Panc1 (cell line): ENCODE results near the gene NR2E3. TPM values are rescaled to one million over a fixed set of nuclear protein-coding genes. Genes with fewer than 3 reads are reported as not detected.

Experiments used
- ATAC-seq: fragments of 200-7000 bp; cut with Tn5 transposase; 2 replicates; pipeline ENCODE4 v1.9.1; 2020; ENCODE audit warnings: mild to moderate bottlenecking, moderate library complexity
- BruUV-seq: library from RNA; stranded (reverse); fragments of 400-500 nt; replicated peaks from 2 replicates; lab custom pipeline; 2021; lab: Mats Ljungman, UMichigan
- CTCF ChIA-PET: fragments of 300-600 bp; sonication (Branson Sonifier 250); formaldehyde crosslinking; loops from one replicate; lab custom pipeline; 2022; ENCODE audit warnings: antibody characterized with exemption; lab: Charles Lee
- POLR2A ChIA-PET: fragments of 300-600 bp; sonication (Branson Sonifier 250); formaldehyde crosslinking; loops from one replicate; lab custom pipeline; 2022; ENCODE audit warnings: antibody characterized with exemption; lab: Charles Lee
- DNase-seq: peaks from one replicate; pipeline ENCODE4 v3.0.0-alpha.2; 2010; ENCODE audit warnings: low read depth, low spot score
- H3K27ac ChIP-seq: 2 replicates; pipeline ENCODE4 v1.5.1; 2011; ENCODE audit warnings: mild to moderate bottlenecking, low read length, inconsistent platforms
- H3K27me3 ChIP-seq: fragments of 200-500 bp; sonication (Bioruptor generic); 2 replicates; pipeline ENCODE4 v1.6.0; 2014; ENCODE audit warnings: low read length, inconsistent platforms; ENCODE audit not compliant: control insufficient read depth, insufficient read depth
- H3K36me3 ChIP-seq: fragments of 200-500 bp; sonication (Bioruptor generic); 2 replicates; pipeline ENCODE4 v1.5.1; 2014; ENCODE audit warnings: inconsistent platforms, mild to moderate bottlenecking, low read length, moderate library complexity; ENCODE audit not compliant: control insufficient read depth, insufficient read depth
- H3K4me1 ChIP-seq: 2 replicates; pipeline ENCODE4 v1.5.1; 2011; ENCODE audit warnings: inconsistent platforms, mild to moderate bottlenecking, low read length, moderate library complexity; ENCODE audit not compliant: control insufficient read depth, insufficient read depth
- H3K4me3 ChIP-seq, 2 experiments: 2 replicates each; pipeline ENCODE4 v1.5.1; 2011 to 2012; ENCODE audit warnings: low read depth in 2 of 2, low read length in 2 of 2, mild to moderate bottlenecking in 2 of 2, inconsistent platforms in 1 of 2, moderate library complexity in 1 of 2
- H3K9me3 ChIP-seq: fragments of 200-500 bp; sonication (Bioruptor generic); 2 replicates; pipeline ENCODE4 v1.5.1; 2014; ENCODE audit warnings: low read depth, mild to moderate bottlenecking, inconsistent platforms, low read length, moderate library complexity; ENCODE audit not compliant: control insufficient read depth, insufficient read depth
- CTCF ChIP-seq: fragments of 450-650 bp; IDR thresholded peaks from 2 replicates; pipeline ENCODE4 v1.5.1; 2017; ENCODE audit warnings: mild to moderate bottlenecking
- POLR2AphosphoS5 ChIP-seq: IDR thresholded peaks from 2 replicates; pipeline ENCODE4 v1.6.1; 2012; ENCODE audit warnings: mild to moderate bottlenecking, low read depth, low read length, moderate library complexity
- REST ChIP-seq, 2 experiments: IDR thresholded peaks; 2 replicates each; pipeline ENCODE4 v1.6.1; 2011 to 2012; ENCODE audit warnings: low read depth in 2 of 2, control low read depth in 1 of 2, low read length in 1 of 2, mild to moderate bottlenecking in 1 of 2, moderate library complexity in 1 of 2; ENCODE audit not compliant: insufficient read depth in 1 of 2
- SIN3A ChIP-seq: IDR thresholded peaks from 2 replicates; pipeline ENCODE4 v1.6.1; 2012; ENCODE audit warnings: low read depth, mild to moderate bottlenecking, low read length, moderate library complexity, borderline replicate concordance; ENCODE audit not compliant: insufficient read depth
- TCF7L2 ChIP-seq: IDR thresholded peaks from 2 replicates; pipeline ENCODE4 v1.6.1; 2011; ENCODE audit warnings: mild to moderate bottlenecking, low read depth, low read length, inconsistent platforms
- in situ Hi-C: cut with HindIII; loops from 2 replicates; pipeline ENCODE4 v1.10.0; 2016; ENCODE audit warnings: low sequenced_read_pairs, low pct_unique_long_range_greater_than_20kb
- intact Hi-C: fragments of 100-400 bp; cut with micrococcal nuclease; formaldehyde crosslinking; loops from one replicate; pipeline ENCODE4 v1.10.0; 2022; ENCODE audit not compliant: unreplicated experiment
- total RNA-seq: library from RNA; stranded (reverse); gene quantifications from one replicate; pipeline ENCODE4 v1.2.1, GENCODE V29; 2021; ENCODE audit not compliant: unreplicated experiment

Gene NR2E3
- total RNA-seq, 1 experiment from 2014 or later = 0.98 TPM

- TF ChIP-seq CTCF (no peak), REST (IDR thresholded peaks at IDR 0.05; ENCODE audit: insufficient read depth in 1 of 2, low read depth in 2 of 2, low read length in 1 of 2) (no peak), POLR2AphosphoS5 (no peak), SIN3A (no peak), TCF7L2 (no peak)
- H3K4me1 ChIP-seq = peaks cover 24% of the 10 kb centered on the region
- no peak overlapping the region for H3K4me3 ChIP-seq
- no peaks in the 10 kb centered on the region for H3K36me3 ChIP-seq
- no peaks in the 10 kb centered on the region for H3K27me3 ChIP-seq
- ChIA-PET POLR2A (interaction anchor here (0.6 to 0.7 kb wide), 2 partner anchors 14 to 74 kb away, joined by 3 to 6 read pairs; no protein-coding TSS in a partner anchor), CTCF (interaction anchor here (1.8 kb wide), 1 partner anchor 61 kb away, joined by 11 read pairs; no protein-coding TSS in a partner anchor)
- intact Hi-C loops (loop anchor here (5.0 kb wide), 2 partner anchors 58 to 352 kb away; no protein-coding TSS in a partner anchor), in situ Hi-C loops (no loop called here)
- DNase-seq (no peak), ATAC-seq (no peak)
- BruUV-seq = no TSS peak
- no peaks in the 10 kb centered on the region for H3K9me3 ChIP-seq
- no peak overlapping the region for H3K27ac ChIP-seq
Measured at GRCh38 chr15:71804695-71805470, 5.5 kb upstream of the NR2E3 start.

GRCh38 chr15:71806452-71806931, 3.9 kb upstream of the NR2E3 start:
- Histone ChIP-seq H3K4me1 (peaks cover 18% of the 10 kb centered on the region), H3K27ac (no peak overlapping the region; the same call in 1 of the 2 replicates), H3K27me3 (no peaks in the 10 kb centered on the region), H3K4me3 (no peak overlapping the region), H3K36me3 (no peaks in the 10 kb centered on the region), H3K9me3 (no peaks in the 10 kb centered on the region)
- in situ Hi-C loops (no loop called here), intact Hi-C loops (no loop called here)
- CTCF ChIA-PET = no interaction called here
- peak; percentile 39; the same call in 1 of the 2 replicates for ATAC-seq
- POLR2A ChIA-PET = no interaction called here
- TF ChIP-seq REST (IDR thresholded peaks at IDR 0.05; ENCODE audit: insufficient read depth in 1 of 2, low read depth in 2 of 2, low read length in 1 of 2) (no peak), POLR2AphosphoS5 (no peak), CTCF (no peak)
- BruUV-seq = no TSS peak
- no peak for DNase-seq
